Ovary (tissue), 9 donors: ENCODE data around the gene ANKRD33B. TPM values are rescaled to one million over a fixed set of nuclear protein-coding genes. Genes with fewer than 3 reads are reported as not detected.

ENCODE experiments used
- DNase-seq, 5 donors: peaks; one replicate each; pipeline ENCODE4 v3.0.0-alpha.2; 2019 to 2020
- H3K27ac ChIP-seq, 2 donors: fragments of 200-600 bp; one replicate each; pipeline versions ENCODE4 v1.5.1 to v1.8.0; 2019 to 2022
- H3K27me3 ChIP-seq: fragments of 200-600 bp; one replicate; pipeline ENCODE4 v1.8.0; 2022
- H3K36me3 ChIP-seq: fragments of 200-600 bp; sonication (generic); one replicate; pipeline ENCODE4 v1.5.1; 2019
- H3K4me1 ChIP-seq: one replicate; pipeline ENCODE4 v1.8.1; 2013; ENCODE audit warnings: mild to moderate bottlenecking, moderate library complexity; ENCODE audit not compliant: insufficient read depth
- H3K4me3 ChIP-seq: fragments of 200-600 bp; sonication (generic); one replicate; pipeline ENCODE4 v1.5.1; 2017
- H3K9me3 ChIP-seq, 2 donors: fragments of 200-600 bp in 1 of 2; sonication (generic) in 1 of 2; one replicate each; pipeline versions ENCODE4 v1.5.1 to v1.8.1; 2013 to 2019; ENCODE audit warnings: mild to moderate bottlenecking in 1 of 2, moderate library complexity in 1 of 2
- CTCF ChIP-seq, 3 donors: fragments of 450-650 bp in 2 of 3; fragments of 200-600 bp in 1 of 3; IDR thresholded peaks; one replicate each; pipeline versions ENCODE4 v1.5.1 to v1.8.0; 2016 to 2022; ENCODE audit warnings: antibody characterized with exemption in 3 of 3, mild to moderate bottlenecking in 1 of 3
- EP300 ChIP-seq: sonication (generic); formaldehyde crosslinking; IDR thresholded peaks from one replicate; pipeline ENCODE4 v1.6.1; 2017; ENCODE audit warnings: antibody characterized with exemption
- POLR2A ChIP-seq: fragments of 450-650 bp; IDR thresholded peaks from one replicate; pipeline ENCODE4 v1.6.1; 2017; ENCODE audit warnings: antibody characterized with exemption, mild to moderate bottlenecking, moderate library complexity
- WGBS, 3 donors: extraction: QIAGEN DNeasy Blood & Tissue Kit in 1 of 3; methylation state at CpG; one replicate each; pipeline versions ENCODE4 v1.1.5 to v1.1.7; 2013 to 2017; 5-methylcytosine and 5-hydroxymethylcytosine counted together
- intact Hi-C, 4 donors: fragments of 100-400 bp; cut with DNase I; formaldehyde crosslinking; loops; one replicate each; pipeline versions ENCODE4 v1.11.0 to v1.15.1; 2022 to 2023
- polyA plus RNA-seq, 2 donors: library from polyadenylated mRNA; stranded (reverse); fragments of 200-250 nt in 1 of 2; fragments of 350-450 nt in 1 of 2; fragmentation: Illumina TruSeq in 1 of 2; extraction: RNeasy Lipid Tissue Mini Kit (QIAGEN cat#74804) in 1 of 2; gene quantifications; one replicate each; pipeline ENCODE4 v1.2.3, GENCODE V29; 2013 to 2014
- total RNA-seq, 7 donors: library from RNA; depleted of rRNA in 2 of 7; stranded (reverse); fragments of >200 nt in 2 of 7; fragmentation: NEBNext Ultra II Directional in 3 of 7; extraction: Animal tissue kit (Norgen Biotek cat#: 25700) in 3 of 7; gene quantifications; one replicate each; pipeline versions ENCODE4 v1.1.0 to v1.2.4, GENCODE V29; 2016 to 2023
- donor health status: DM: no; HTN: no; CAD: no; lungs with moderate emphysema.
- donor health status: DM: no; HTN: no; CAD: no.
- donor health status: Bipolar disorder and iron deficiency.
- donor health status: DM: yes; HTN: yes; CAD: no.
- donor health status: DM: no; HTN: no; CAD: no.
- donor health status: DM: yes; HTN: yes; CAD: no.

The ANKRD33B gene
- total and polyA plus RNA-seq, 9 donors: 0.65 to 13.3 (median 1.9) TPM

GRCh38 chr5:10536511-10536910 lies 27.4 kb upstream of the ANKRD33B start:
- no peak for DNase-seq
- Histone ChIP-seq H3K4me1 (no peaks in the 10 kb centered on the region), H3K36me3 (no peaks in the 10 kb centered on the region), H3K9me3 (no peaks in the 10 kb centered on the region), H3K27ac (no peak overlapping the region), H3K4me3 (no peak overlapping the region), H3K27me3 (no peaks in the 10 kb centered on the region)
- TF ChIP-seq EP300 (no peak), CTCF (IDR thresholded peaks at IDR 0.05) (no peak), POLR2A (no peak)
- intact Hi-C loops: no loop called here
- 59 to 68% (median 63%) methylated on average over 3 of the region's 3 CpGs for WGBS, 3 donors

- Histone ChIP-seq H3K36me3 (no peaks in the 10 kb centered on the region), H3K27ac (no peak overlapping the region), H3K27me3 (no peaks in the 10 kb centered on the region), H3K4me3 (no peak overlapping the region), H3K4me1 (no peaks in the 10 kb centered on the region), H3K9me3 (no peaks in the 10 kb centered on the region)
- 8 to 16% (median 11%) methylated on average over 13 of the region's 13 CpGs for WGBS, 3 donors
- no peak for TF ChIP-seq POLR2A
- no peak for DNase-seq
- intact Hi-C loops: no loop called here
Observed at GRCh38 chr5:10536931-10537579, 26.8 kb upstream of the ANKRD33B start.

- intact Hi-C loops: no loop called here
- Histone ChIP-seq H3K36me3 (no peaks in the 10 kb centered on the region), H3K4me3 (no peak overlapping the region), H3K27ac (no peak overlapping the region), H3K4me1 (no peaks in the 10 kb centered on the region), H3K9me3 (no peaks in the 10 kb centered on the region), H3K27me3 (no peaks in the 10 kb centered on the region)
- DNase-seq: no peak
- 56 to 59% (median 57%) methylated on average over 4 of the region's 4 CpGs for WGBS, 3 donors
- no peak for TF ChIP-seq CTCF (IDR thresholded peaks at IDR 0.05)
- no peak for TF ChIP-seq POLR2A
- TF ChIP-seq EP300: no peak
Observed at GRCh38 chr5:10537624-10538023, 26.2 kb upstream of the ANKRD33B start.

GRCh38 chr5:10538103-10538788 lies 25.6 kb upstream of the ANKRD33B start:
- intact Hi-C loops: no loop called here
- Histone ChIP-seq H3K4me1 (no peaks in the 10 kb centered on the region), H3K27ac (no peak overlapping the region)

More at GRCh38 chr5:10538103-10538788, 25.6 kb upstream of the ANKRD33B start:
- no peaks in the 10 kb centered on the region for H3K9me3 ChIP-seq
- H3K36me3 ChIP-seq: no peaks in the 10 kb centered on the region
- 70 to 79% (median 74%) methylated on average over 14 of the region's 14 CpGs for WGBS, 3 donors
- H3K4me3 ChIP-seq: no peak overlapping the region
- TF ChIP-seq POLR2A: no peak
- TF ChIP-seq EP300: no peak
- no peak for TF ChIP-seq CTCF (IDR thresholded peaks at IDR 0.05)
- no peaks in the 10 kb centered on the region for H3K27me3 ChIP-seq
- DNase-seq: no peak
